MM.1S (cell line): ENCODE results near the gene CSTPP1.

Experiments used
- CTCF ChIP-seq: fragments of 300-600 bp; sonication (generic); IDR thresholded peaks from 2 replicates; pipeline ENCODE4 v1.5.1; 2016; ENCODE audit warnings: antibody characterized with exemption, low read length, mixed read lengths
- EZH2 ChIP-seq: fragments of 300-600 bp; sonication (generic); optimal IDR thresholded peaks from 2 replicates; pipeline ENCODE3; 2017; ENCODE audit warnings: low read depth, mild to moderate bottlenecking, antibody characterized with exemption, low read length, mixed read lengths
- EZH2phosphoT487 ChIP-seq: fragments of 300-600 bp; sonication (generic); IDR thresholded peaks from 2 replicates; pipeline ENCODE4 v1.6.1; 2018; ENCODE audit warnings: antibody characterized with exemption, low read length

- TF ChIP-seq CTCF (no peak), EZH2phosphoT487 (no peak), EZH2 (no peak)
These were observed 120.8 kb downstream of the CSTPP1 start for GRCh38 chr11:47057365-47057764.
